MCF 10A (cell line): ENCODE results near the gene MCTP1. TPM values are rescaled to one million over a fixed set of nuclear protein-coding genes. Genes with fewer than 3 reads are reported as not detected.

Experiments used
- BruUV-seq: library from RNA; stranded (reverse); fragments of 400-500 nt; replicated peaks from 2 replicates; lab custom pipeline; 2021; lab: Mats Ljungman, UMichigan
- CTCF ChIA-PET: fragments of 300-600 bp; sonication (Branson Sonifier 250); formaldehyde crosslinking; extraction: SDS; loops from one replicate; lab custom pipeline; 2021; ENCODE audit warnings: antibody characterized with exemption, inconsistent platforms; lab: Yijun Ruan, JAX
- POLR2A ChIA-PET: fragments of 300-600, 350-650 bp; sonication (Branson Sonifier 250); formaldehyde crosslinking; extraction: SDS; loops from one replicate; lab custom pipeline; 2020; ENCODE audit warnings: antibody characterized with exemption, inconsistent platforms; lab: Yijun Ruan, JAX
- DNase-seq: peaks from one replicate; pipeline ENCODE4 v3.0.0-alpha.2; 2018; ENCODE audit not compliant: unreplicated experiment
- H3K27ac Mint-ChIP-seq: one replicate; pipeline ENCODE4 v1.8.0; 2022; ENCODE audit warnings: mild to moderate bottlenecking, low read depth, mixed read lengths; ENCODE audit not compliant: unreplicated experiment
- H3K27me3 Mint-ChIP-seq: one replicate; pipeline ENCODE4 v1.8.0; 2022; ENCODE audit warnings: mixed read lengths; ENCODE audit not compliant: insufficient read depth, unreplicated experiment
- H3K36me3 Mint-ChIP-seq: one replicate; pipeline ENCODE4 v1.8.0; 2022; ENCODE audit warnings: mild to moderate bottlenecking, moderate library complexity, mixed read lengths; ENCODE audit not compliant: insufficient read depth, unreplicated experiment
- H3K4me1 Mint-ChIP-seq: one replicate; pipeline ENCODE4 v1.8.0; 2022; ENCODE audit warnings: mixed read lengths; ENCODE audit not compliant: insufficient read depth, unreplicated experiment
- H3K4me3 Mint-ChIP-seq: one replicate; pipeline ENCODE4 v1.8.0; 2022; ENCODE audit warnings: mild to moderate bottlenecking, moderate library complexity, mixed read lengths; ENCODE audit not compliant: unreplicated experiment
- H3K9me3 Mint-ChIP-seq: one replicate; pipeline ENCODE4 v1.8.0; 2022; ENCODE audit warnings: mixed read lengths; ENCODE audit not compliant: unreplicated experiment
- intact Hi-C: fragments of 100-400 bp; cut with micrococcal nuclease; formaldehyde crosslinking; loops from 2 replicates; pipeline ENCODE4 v1.14.1; 2022
- total RNA-seq: library from RNA; stranded (reverse); gene quantifications from 2 replicates; pipeline ENCODE4 v1.2.3, GENCODE V29; 2022
- TF ChIP-seq, protein P1 (sequence below): fragments of 200-600 bp; IDR thresholded peaks from one replicate; pipeline ENCODE4 v1.8.0; 2022; ENCODE audit warnings: antibody characterized with exemption, mild to moderate bottlenecking; ENCODE audit not compliant: unreplicated experiment

The MCTP1 gene
- total RNA-seq, 1 experiment from 2014 or later: 40.3 TPM

DNA sequence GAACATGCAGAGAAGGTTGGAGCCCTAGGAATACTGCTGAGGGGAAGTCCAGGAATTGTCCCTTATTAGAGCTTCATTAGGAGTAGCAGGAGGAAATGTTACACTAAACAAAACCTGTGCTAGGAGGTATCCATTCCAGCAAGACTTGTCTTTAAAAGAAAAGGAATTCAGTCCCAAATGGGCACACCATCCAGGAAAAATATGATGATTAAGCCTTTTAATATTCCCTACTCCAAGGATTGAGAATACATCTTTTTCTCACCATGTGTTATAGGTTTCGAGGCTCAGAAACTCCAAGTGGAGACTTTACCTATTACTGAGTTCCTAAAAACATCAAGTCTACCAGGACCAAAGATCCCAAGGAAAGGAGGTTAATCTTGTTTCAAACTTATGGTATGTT, 179.3 kb downstream of the MCTP1 start:
- no peak for DNase-seq
- POLR2A ChIA-PET: no interaction called here
- TF ChIP-seq, protein P1, sequence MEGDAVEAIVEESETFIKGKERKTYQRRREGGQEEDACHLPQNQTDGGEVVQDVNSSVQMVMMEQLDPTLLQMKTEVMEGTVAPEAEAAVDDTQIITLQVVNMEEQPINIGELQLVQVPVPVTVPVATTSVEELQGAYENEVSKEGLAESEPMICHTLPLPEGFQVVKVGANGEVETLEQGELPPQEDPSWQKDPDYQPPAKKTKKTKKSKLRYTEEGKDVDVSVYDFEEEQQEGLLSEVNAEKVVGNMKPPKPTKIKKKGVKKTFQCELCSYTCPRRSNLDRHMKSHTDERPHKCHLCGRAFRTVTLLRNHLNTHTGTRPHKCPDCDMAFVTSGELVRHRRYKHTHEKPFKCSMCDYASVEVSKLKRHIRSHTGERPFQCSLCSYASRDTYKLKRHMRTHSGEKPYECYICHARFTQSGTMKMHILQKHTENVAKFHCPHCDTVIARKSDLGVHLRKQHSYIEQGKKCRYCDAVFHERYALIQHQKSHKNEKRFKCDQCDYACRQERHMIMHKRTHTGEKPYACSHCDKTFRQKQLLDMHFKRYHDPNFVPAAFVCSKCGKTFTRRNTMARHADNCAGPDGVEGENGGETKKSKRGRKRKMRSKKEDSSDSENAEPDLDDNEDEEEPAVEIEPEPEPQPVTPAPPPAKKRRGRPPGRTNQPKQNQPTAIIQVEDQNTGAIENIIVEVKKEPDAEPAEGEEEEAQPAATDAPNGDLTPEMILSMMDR: no peak
- Mint-ChIP-seq H3K27ac (no peak overlapping the region), H3K4me3 (no peak overlapping the region), H3K27me3 (no peaks in the 10 kb centered on the region), H3K4me1 (no peaks in the 10 kb centered on the region), H3K36me3 (no peaks in the 10 kb centered on the region), H3K9me3 (no peaks in the 10 kb centered on the region)
- no TSS peak for BruUV-seq
- CTCF ChIA-PET: no interaction called here
- intact Hi-C loops: no loop called here

- TF ChIP-seq, protein P1: no peak
- H3K9me3 Mint-ChIP-seq: no peaks in the 10 kb centered on the region
- H3K4me3 Mint-ChIP-seq: no peak overlapping the region
- no peak for DNase-seq
- H3K4me1 Mint-ChIP-seq: no peaks in the 10 kb centered on the region
- no peaks in the 10 kb centered on the region for H3K36me3 Mint-ChIP-seq
- no peak overlapping the region for H3K27ac Mint-ChIP-seq
- BruUV-seq: no TSS peak
- intact Hi-C loops: no loop called here
- POLR2A ChIA-PET: interaction anchor here (0.9 to 1.5 kb wide), 3 partner anchors 9 to 133 kb away, joined by 3 to 4 read pairs (median 4); no protein-coding TSS in a partner anchor
- CTCF ChIA-PET: no interaction called here
- no peaks in the 10 kb centered on the region for H3K27me3 Mint-ChIP-seq
Observed at GRCh38 chr5:95102687-95103086, 182.2 kb downstream of the MCTP1 start.

- Mint-ChIP-seq H3K4me1 (no peaks in the 10 kb centered on the region), H3K27ac (no peak overlapping the region), H3K4me3 (no peak overlapping the region), H3K9me3 (no peaks in the 10 kb centered on the region), H3K36me3 (no peaks in the 10 kb centered on the region), H3K27me3 (no peaks in the 10 kb centered on the region)
- BruUV-seq: no TSS peak
- intact Hi-C loops: no loop called here
- CTCF ChIA-PET: no interaction called here
- TF ChIP-seq, protein P1: no peak
- no peak for DNase-seq
- POLR2A ChIA-PET: interaction anchor here (0.8 to 1.5 kb wide), 4 partner anchors 8 to 133 kb away, joined by 3 to 4 read pairs (median 4); no protein-coding TSS in a partner anchor
Observed at GRCh38 chr5:95102080-95102479, 182.8 kb downstream of the MCTP1 start.

- Mint-ChIP-seq H3K4me3 (no peak overlapping the region), H3K4me1 (no peaks in the 10 kb centered on the region), H3K27ac (no peak overlapping the region), H3K36me3 (no peaks in the 10 kb centered on the region), H3K9me3 (peaks cover under 1% of the 10 kb centered on the region), H3K27me3 (no peaks in the 10 kb centered on the region)
- ChIA-PET POLR2A (interaction anchor here (0.7 kb wide), 1 partner anchor 137 kb away, joined by 3 read pairs; no protein-coding TSS in a partner anchor), CTCF (no interaction called here)
- no TSS peak for BruUV-seq
- DNase-seq: no peak
- TF ChIP-seq, protein P1: no peak
- intact Hi-C loops: no loop called here
Observed at GRCh38 chr5:95100551-95100950, 184.3 kb downstream of the MCTP1 start.
